Thyroid gland (tissue), 4 donors: ENCODE data around the gene AGBL3. TPM values are rescaled to one million over a fixed set of nuclear protein-coding genes. Genes with fewer than 3 reads are reported as not detected.

Experiments used
- total RNA-seq, 4 donors: library from RNA; depleted of rRNA; stranded (reverse); fragments of >200 nt; gene quantifications; one replicate each; pipeline ENCODE4 v1.2.3, GENCODE V29; 2016

Gene AGBL3
- total RNA-seq, 4 donors from 2014 or later: 3.6 to 5.0 (median 4.1) TPM

Other genes starting within 250 kb of the AGBL3 start
- gene CALD1, start 206.9 kb upstream of the AGBL3 start, total RNA-seq: 100 to 1,000 TPM; 141 to 223 (median 169) TPM
- 10 to 100 TPM; 12.8 to 33.1 (median 14.3) TPM for gene TMEM140, start 161.6 kb downstream of the AGBL3 start, total RNA-seq
- gene CYREN, start 184.2 kb downstream of the AGBL3 start, total RNA-seq: 10 to 100 TPM; 40.3 to 54.4 (median 46.8) TPM
- 10 to 100 TPM in 1 of 4 donors, 1 to 10 TPM in 3; 8.4 to 34.4 (median 9.1) TPM for gene WDR91, start 225.0 kb downstream of the AGBL3 start, total RNA-seq
- gene STRA8, start 247.3 kb downstream of the AGBL3 start, total RNA-seq: not detected